ENCODE measurements around the gene ENTPD5.
"Not testable (repeated sequence)": the region's sequence is repeated elsewhere in the genome, so short reads cannot be mapped to it uniquely, and the experiment has no call there.

The ENTPD5 gene

DNA sequence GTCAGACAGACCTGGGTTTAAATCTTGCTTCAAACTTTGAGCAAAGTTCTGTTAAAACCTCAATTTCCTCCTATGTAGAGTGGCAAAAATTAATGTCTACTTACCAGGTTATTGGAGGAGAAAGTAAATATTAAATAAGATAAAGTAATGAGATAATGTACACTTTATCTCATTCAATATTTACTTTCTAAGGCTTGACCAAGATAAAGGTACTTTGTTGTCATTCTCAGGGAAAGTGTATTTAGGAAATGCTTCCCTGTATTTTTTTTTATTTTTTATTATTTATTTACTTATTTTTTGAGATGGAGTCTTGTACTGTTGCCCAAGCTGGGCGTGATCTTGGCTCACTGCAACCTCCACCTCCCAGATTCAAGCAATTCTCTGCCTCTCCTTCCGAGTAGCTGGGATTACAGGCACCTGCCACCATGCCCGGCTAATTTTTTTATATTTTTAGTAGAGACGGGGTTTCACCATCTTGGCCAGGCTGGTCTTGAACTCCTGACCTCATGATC lies 73.9 kb downstream of the ENTPD5 start:
- DNase-seq (ENCODE audit: low read depth in 2 of 2): no peak

DNA sequence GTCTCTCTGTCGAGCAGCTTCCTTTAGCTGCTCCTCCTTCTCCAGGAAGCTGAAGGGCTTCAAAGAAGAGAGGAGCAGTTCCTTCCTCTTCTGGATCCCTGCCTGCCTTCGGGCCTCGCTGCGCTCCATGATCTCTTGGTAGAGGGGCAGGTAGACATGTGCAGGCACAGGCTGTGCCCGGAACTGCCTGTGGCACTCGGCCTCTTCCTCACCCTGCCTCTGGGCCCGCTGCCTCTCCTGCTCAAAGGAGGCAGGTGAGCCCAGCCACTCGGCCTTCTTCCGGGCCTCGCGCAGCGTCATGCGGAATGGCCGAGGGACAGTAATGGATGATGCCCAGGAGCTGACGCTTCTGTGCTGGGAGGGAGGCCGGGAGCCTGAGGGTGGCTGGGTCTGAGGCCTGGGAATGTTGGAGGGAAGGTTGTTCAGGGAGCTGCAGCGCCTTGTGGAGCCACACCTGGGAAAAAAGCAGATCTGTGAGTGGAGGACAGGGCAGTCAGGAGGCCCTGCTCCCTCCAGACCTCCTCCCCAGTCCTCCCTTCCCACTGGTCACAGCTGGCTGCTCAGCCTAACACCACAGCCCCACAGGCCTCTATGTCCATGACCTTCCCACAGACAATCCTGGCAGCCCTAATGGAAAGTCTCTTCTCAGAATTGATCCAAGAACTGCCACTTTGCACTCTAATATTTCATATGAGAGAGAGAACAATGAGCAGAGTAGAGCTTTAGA lies 74.5 kb downstream of the ENTPD5 start:
- DNase-seq (ENCODE audit: low read depth in 2 of 2): no peak

DNA sequence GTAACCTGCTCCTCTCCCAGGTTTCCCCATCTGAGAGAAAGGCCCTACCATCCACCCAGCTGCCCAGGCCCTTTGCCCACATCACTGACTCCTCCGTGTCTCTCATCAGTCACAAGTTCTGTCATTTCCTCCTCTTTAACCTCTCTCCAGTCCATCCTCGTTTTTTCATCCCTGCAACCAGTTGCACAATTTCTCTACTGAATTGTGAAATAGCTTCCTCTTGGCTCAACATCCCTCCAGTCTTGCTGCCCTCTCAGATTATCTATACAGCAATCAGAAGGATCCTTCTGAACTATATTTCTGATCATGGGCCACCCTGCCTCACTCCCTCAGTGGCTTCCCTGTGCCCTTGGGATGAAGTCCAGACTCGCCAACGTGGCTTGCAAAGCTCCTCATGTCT lies 76.0 kb downstream of the ENTPD5 start:
- no peak for DNase-seq (ENCODE audit: low read depth in 2 of 2)

DNA sequence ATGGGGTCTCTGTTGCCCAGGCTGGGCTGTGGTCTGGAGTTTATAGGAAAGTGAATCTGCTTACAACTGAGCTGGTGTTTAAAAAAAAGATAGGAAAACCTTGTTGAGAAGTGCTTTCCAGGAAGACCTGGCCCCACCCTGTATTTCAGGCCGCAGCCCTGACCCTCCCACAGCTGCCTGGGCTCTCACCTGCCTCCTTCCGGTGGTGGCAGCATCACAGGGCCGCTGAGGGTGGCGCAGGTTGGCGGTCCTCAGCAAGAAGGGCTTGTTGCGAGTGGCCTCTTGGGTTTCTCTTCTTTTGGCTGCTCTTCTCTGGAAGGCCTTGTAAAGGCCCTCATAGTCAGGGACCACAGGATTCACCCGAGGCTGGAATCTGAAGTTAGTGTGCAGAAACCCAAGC lies 76.9 kb downstream of the ENTPD5 start:
- no peak for DNase-seq (ENCODE audit: low read depth in 2 of 2)

DNA sequence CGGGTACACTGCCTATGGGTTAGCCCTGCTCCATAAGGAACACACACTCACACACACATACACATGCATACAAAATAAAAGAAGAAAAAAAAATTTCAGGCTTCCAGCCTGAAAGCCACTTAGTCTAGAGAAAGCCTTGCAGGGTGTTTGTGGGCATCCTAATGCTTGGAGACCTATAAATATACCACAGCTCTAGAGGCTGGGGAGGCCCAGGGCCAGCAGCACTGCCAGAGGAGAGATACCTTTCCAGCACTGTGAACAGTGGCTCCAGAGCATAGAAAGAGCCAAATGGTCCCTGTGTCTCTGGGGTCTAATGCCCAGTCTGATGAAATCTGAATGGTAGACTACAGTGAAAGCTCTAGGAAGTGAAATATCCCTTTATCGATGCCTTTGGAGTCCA lies 82.1 kb downstream of the ENTPD5 start:
- no peak for DNase-seq (ENCODE audit: low read depth in 2 of 2)

DNA sequence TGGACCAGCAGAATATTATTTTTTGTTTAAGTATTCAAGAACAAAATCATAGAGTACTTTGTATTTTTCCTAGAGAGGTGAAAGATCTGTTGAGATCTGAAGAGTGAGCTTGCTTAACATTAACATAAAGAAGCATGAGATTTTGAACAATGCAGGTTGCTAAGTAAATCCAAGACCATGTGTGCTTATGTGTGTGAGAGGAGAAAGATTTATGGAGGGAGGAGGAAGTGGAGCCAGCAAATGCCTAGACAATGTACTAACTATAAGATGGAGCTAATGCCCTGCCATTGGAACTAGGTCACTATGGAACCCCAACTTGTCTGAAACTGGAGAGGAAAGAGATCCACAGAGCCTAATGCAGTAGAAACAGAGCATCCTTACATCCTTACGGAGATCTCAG lies 82.5 kb downstream of the ENTPD5 start:
- no peak for DNase-seq (ENCODE audit: low read depth in 2 of 2)

DNA sequence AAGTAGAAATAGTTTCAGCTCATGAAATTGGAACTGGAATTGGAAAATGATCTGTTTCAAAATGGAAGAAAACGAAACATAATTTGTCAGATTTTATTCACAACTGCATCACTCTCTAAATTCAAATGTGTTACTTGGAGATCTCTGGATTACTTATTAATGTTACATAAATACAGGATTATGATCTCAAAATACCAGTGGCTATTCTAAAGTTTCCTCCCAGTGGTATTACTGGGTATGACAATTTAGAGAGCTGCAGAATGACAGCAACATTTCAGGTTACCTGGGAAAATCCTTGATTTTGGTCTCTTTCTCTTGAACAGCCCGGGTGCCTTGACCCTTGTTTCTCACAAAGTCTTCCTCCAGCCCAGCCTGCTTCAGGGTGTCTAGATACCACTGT lies 83.4 kb downstream of the ENTPD5 start:
- no peak for DNase-seq (ENCODE audit: low read depth in 2 of 2)

DNA sequence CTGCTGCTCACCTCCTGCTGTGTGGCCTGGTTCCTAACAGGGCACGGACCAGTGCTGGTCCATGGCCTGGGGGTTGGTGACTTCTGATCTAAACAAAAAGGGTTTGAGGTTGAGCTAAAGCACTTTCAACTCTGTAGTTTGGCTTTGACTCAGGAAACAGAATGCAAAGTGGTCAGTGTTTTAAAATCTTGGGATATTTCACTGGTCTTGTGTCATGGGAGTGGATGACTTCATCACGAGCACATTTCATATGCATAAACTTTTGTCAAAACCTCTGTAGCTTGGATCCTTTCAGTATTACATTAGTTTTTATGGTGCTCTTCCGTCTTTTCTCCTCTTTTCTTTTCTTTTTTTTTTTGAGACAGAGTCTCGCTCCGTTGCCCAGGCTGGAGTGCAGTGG lies 94.8 kb downstream of the ENTPD5 start:
- DNase-seq (ENCODE audit: low read depth in 2 of 2): no peak

DNA sequence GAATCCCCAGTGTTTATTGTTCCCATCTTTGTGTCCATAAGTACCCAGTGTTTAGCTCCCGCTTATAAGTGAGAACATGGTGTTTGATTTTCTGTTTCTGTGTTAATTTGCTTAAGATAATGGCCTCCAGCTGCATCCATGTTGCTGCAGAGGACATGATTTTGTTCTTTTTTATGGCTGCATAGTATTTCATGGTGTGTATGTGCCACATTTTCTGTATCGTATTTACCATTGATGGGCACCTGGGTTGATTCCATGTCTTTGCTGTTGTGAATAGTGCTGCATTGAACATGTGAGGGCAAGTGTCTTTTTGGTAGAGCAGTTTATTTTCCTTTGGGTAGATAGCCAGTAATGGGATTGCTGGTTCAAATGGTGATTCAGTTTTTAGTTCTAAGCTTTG lies 99.6 kb downstream of the ENTPD5 start:
- DNase-seq (ENCODE audit: low read depth in 2 of 2): not testable (repeated sequence)

DNA sequence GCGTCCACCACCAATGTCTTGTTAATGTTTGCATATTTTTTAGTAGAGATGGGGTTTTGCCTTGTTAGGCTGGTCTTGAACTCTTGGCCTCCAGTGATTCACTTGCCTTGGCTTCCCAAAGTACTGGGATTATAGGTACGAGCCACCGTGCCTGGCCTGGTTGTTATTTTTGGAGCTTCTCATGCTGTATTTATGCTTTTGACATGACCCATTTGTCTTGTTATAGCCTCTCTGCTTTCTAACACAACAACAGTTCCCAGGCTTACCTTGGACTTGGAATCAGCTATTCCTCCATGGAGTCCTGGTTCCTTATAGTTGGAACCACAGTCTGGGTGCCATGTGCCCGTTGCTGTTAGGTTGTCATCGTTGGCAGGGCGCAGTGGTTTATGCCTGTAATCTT lies 102.8 kb downstream of the ENTPD5 start:
- DNase-seq (ENCODE audit: low read depth in 2 of 2): no peak

DNA sequence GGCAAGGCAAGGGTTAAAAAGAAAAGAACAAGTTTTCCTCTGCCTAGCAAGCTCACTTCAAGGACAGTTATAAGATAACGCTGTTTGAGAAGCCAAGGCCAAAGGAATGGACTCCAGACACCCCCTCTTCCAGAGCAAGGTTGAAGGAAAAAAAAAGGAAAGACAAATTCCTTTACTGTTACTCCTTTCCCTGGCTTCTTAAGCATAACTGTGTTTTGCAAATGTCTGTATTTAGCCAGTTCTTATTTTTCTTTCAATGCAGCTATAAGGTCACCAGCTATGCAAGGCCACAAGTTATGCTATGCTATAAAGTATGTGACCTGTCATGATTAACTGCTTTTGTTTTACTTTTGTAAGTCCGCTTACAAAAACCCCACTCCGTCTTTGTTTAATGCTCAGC lies 105.8 kb downstream of the ENTPD5 start:
- no peak for DNase-seq (ENCODE audit: low read depth in 2 of 2)

DNA sequence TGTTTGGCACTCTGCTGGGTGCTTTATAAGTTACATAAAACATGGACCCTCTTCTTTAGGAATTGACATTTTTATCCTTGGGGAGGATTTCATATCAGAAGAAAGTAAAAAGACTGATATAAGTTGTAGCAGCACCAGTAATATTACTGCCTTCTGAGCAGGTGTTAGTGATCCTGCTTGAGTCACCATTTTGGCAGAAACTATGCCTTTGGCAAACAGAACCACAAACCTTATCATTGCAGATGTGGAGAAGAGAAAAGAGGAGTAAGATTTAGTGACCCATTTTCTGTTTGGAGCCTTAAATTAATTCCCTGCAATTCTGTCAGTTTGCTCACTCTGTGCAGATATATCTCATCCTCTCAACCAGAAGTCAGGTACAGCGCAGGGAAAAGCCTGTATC lies 109.4 kb downstream of the ENTPD5 start:
- DNase-seq (ENCODE audit: low read depth in 2 of 2): no peak

Measured in stimulated activated CD4-positive, alpha-beta T cell treated with anti-CD3 and anti-CD28 coated beads, Interleukin-12 subunit alpha, Interleukin-12 subunit beta, amount 100 ng/mL, for 24 hours (primary cell).